Endothelial cell of umbilical vein (primary cell): Measurements from ENCODE around the gene CCDC184. TPM values are rescaled to one million over a fixed set of nuclear protein-coding genes. Genes with fewer than 3 reads are reported as not detected.
"Not testable (repeated sequence)": the region's sequence is repeated elsewhere in the genome, so short reads cannot be mapped to it uniquely, and the experiment has no call there.

Experiments used
- BruUV-seq: library from RNA; stranded (reverse); fragments of 400-500 nt; replicated peaks from 2 replicates; lab custom pipeline; 2021; lab: Mats Ljungman, UMichigan
- CTCF ChIA-PET: fragments of 300-600, 350-600 bp; sonication (Branson Sonifier 250); formaldehyde crosslinking; loops from one replicate; lab custom pipeline; 2021; ENCODE audit warnings: antibody characterized with exemption, inconsistent platforms; lab: Charles Lee
- POLR2A ChIA-PET: fragments of 300-600, 350-600 bp; sonication (Branson Sonifier 250); formaldehyde crosslinking; loops from one replicate; lab custom pipeline; 2021; ENCODE audit warnings: antibody characterized with exemption, inconsistent platforms; lab: Charles Lee
- DNase-seq: peaks from one replicate; pipeline ENCODE4 v3.0.0-alpha.2; 2011; ENCODE audit warnings: low read depth, low spot score
- FAIRE-seq: peaks from 2 replicates; lab custom pipeline; 2011; peaks lifted over from hg19 to GRCh38; lab: Jason Lieb, UNC
- H2AFZ ChIP-seq: 2 replicates; pipeline ENCODE4 v1.6.0; 2012; ENCODE audit warnings: low read depth, low read length, control low read depth, inconsistent platforms
- H3K27ac ChIP-seq: 2 replicates; pipeline ENCODE4 v1.5.1; 2011; ENCODE audit warnings: low read depth, mild to moderate bottlenecking, control low read depth, low read length, moderate library complexity; ENCODE audit not compliant: insufficient read depth
- H3K27me3 ChIP-seq, 2 experiments: 2 replicates each; pipeline versions ENCODE4 v1.6.0 to v1.6.1; 2011; ENCODE audit warnings: low read length in 2 of 2, mixed read lengths in 1 of 2; ENCODE audit not compliant: control insufficient read depth in 2 of 2, insufficient read depth in 2 of 2
- H3K36me3 ChIP-seq, 2 experiments: 2 replicates in 1 of 2; 3 replicates in 1 of 2; pipeline ENCODE4 v1.5.1; 2011; ENCODE audit warnings: low read length in 2 of 2, mild to moderate bottlenecking in 1 of 2, moderate library complexity in 1 of 2; ENCODE audit not compliant: control insufficient read depth in 2 of 2, insufficient read depth in 2 of 2; ENCODE audit errors: extremely low read depth in 1 of 2
- H3K4me1 ChIP-seq: 3 replicates; pipeline ENCODE4 v1.5.1; 2011; ENCODE audit warnings: mild to moderate bottlenecking, low read length; ENCODE audit not compliant: control insufficient read depth, insufficient read depth; ENCODE audit errors: extremely low read depth
- H3K4me2 ChIP-seq: 2 replicates; pipeline ENCODE4 v1.6.1; 2011; ENCODE audit warnings: low read length, control low read depth, mixed read lengths; ENCODE audit not compliant: insufficient read depth
- H3K4me3 ChIP-seq, 3 experiments: fragments of 200-600 bp in 1 of 3; sonication (generic), shearing (Covaris generic) in 1 of 3; replicated peaks in 1 of 3; 2 replicates each; pipeline ENCODE4 v1.5.1; 2011 to 2016; ENCODE audit warnings: control low read depth in 3 of 3, low read length in 3 of 3, mild to moderate bottlenecking in 2 of 3, inconsistent platforms in 1 of 3, low read depth in 1 of 3, moderate library complexity in 1 of 3; ENCODE audit not compliant: insufficient read depth in 1 of 3
- H3K79me2 ChIP-seq: 2 replicates; pipeline ENCODE4 v1.6.0; 2012; ENCODE audit warnings: low read length, inconsistent platforms; ENCODE audit not compliant: control insufficient read depth, insufficient read depth
- H3K9ac ChIP-seq: replicated peaks from 2 replicates; pipeline ENCODE3; 2011; ENCODE audit warnings: low read length, control low read depth; ENCODE audit not compliant: insufficient read depth; ENCODE audit errors: extremely low read depth
- H3K9me1 ChIP-seq: replicated peaks from 3 replicates; pipeline ENCODE4 v1.6.0; 2011; ENCODE audit warnings: mild to moderate bottlenecking, low read length; ENCODE audit not compliant: control insufficient read depth, insufficient read depth; ENCODE audit errors: extremely low read depth
- H3K9me3 ChIP-seq: replicated peaks from 2 replicates; pipeline ENCODE4 v1.5.1; 2012; ENCODE audit warnings: low read length, inconsistent platforms; ENCODE audit not compliant: control insufficient read depth, insufficient read depth
- H4K20me1 ChIP-seq: replicated peaks from 2 replicates; pipeline ENCODE3; 2011; ENCODE audit warnings: mild to moderate bottlenecking, low read length; ENCODE audit not compliant: control insufficient read depth, insufficient read depth; ENCODE audit errors: extremely low read depth
- CTCF ChIP-seq, 2 donors: IDR thresholded peaks; 1 replicate in 1 of 2; 2 replicates in 1 of 2; pipeline ENCODE4 v1.5.1; 2011; ENCODE audit warnings: low read length in 2 of 2, mild to moderate bottlenecking in 2 of 2, moderate library complexity in 2 of 2, control low read depth in 1 of 2, inconsistent platforms in 1 of 2, low read depth in 1 of 2; ENCODE audit not compliant: insufficient read depth in 1 of 2; ENCODE audit errors: extremely low read depth in 1 of 2
- EZH2 ChIP-seq: IDR thresholded peaks from 2 replicates; pipeline ENCODE4 v1.6.1; 2012; ENCODE audit warnings: borderline replicate concordance, low read depth, mild to moderate bottlenecking, moderate library complexity, low read length, inconsistent platforms; ENCODE audit not compliant: severe bottlenecking
- FOS ChIP-seq: IDR thresholded peaks from 2 replicates; pipeline ENCODE4 v1.6.1; 2011; ENCODE audit warnings: mild to moderate bottlenecking, low read length, moderate library complexity, borderline replicate concordance; ENCODE audit not compliant: insufficient read depth
- GATA2 ChIP-seq: IDR thresholded peaks from 2 replicates; pipeline ENCODE4 v1.7.0; 2011; ENCODE audit warnings: low read depth, mild to moderate bottlenecking, moderate library complexity, mixed read lengths, low read length; ENCODE audit not compliant: insufficient read length, insufficient read depth
- JUN ChIP-seq: IDR thresholded peaks from 2 replicates; pipeline ENCODE4 v1.6.1; 2011; ENCODE audit warnings: borderline replicate concordance, low read depth; ENCODE audit not compliant: insufficient read length, insufficient read depth
- MAX ChIP-seq: IDR thresholded peaks from 2 replicates; pipeline ENCODE4 v1.6.1; 2011; ENCODE audit not compliant: insufficient read depth, insufficient read length
- MYC ChIP-seq: IDR thresholded peaks from one replicate; pipeline ENCODE4 v1.6.1; 2011; ENCODE audit warnings: mild to moderate bottlenecking, low read depth, low read length
- POLR2A ChIP-seq: IDR thresholded peaks from 2 replicates; pipeline ENCODE4 v1.6.1; 2012; ENCODE audit warnings: low read depth, mild to moderate bottlenecking, control low read depth, low read length
- POLR2AphosphoS5 ChIP-seq: IDR thresholded peaks from 2 replicates; pipeline ENCODE4 v1.6.1; 2012; ENCODE audit warnings: low read depth, mild to moderate bottlenecking, control low read depth, low read length, moderate library complexity; ENCODE audit not compliant: insufficient read depth
- dilution Hi-C: fragments of 300-500 bp; cut with MboI; formaldehyde crosslinking; loops from one replicate; pipeline ENCODE4 v1.15.0; 2019; ENCODE audit warnings: low sequenced_read_pairs; ENCODE audit not compliant: extremely low pct_ligation_motif_present
- intact Hi-C: fragments of 100-400 bp; cut with micrococcal nuclease; formaldehyde crosslinking; loops from one replicate; pipeline ENCODE4 v1.10.0; 2022
- polyA plus RNA-seq, 4 experiments: library from polyadenylated mRNA; depleted of rRNA in 3 of 4; stranded (reverse) in 3 of 4; unstranded in 1 of 4; fragments of >200 nt; gene quantifications; 2 replicates each; pipeline versions ENCODE4 v1.2.1 to v1.2.3, GENCODE V29; 2011 to 2012; ENCODE audit warnings: missing spikeins in 1 of 4
- total RNA-seq: library from RNA; stranded (reverse); gene quantifications from 2 replicates; pipeline ENCODE4 v1.2.3, GENCODE V29; 2021

CCDC184 gene
- total and polyA plus RNA-seq, 2 donors (not counting 3 experiments of a cell fraction or from before 2014, with no cell fraction given) = 0.18 to 0.39 TPM

GRCh38 chr12:48151103-48151771 lies 32.2 kb upstream of the CCDC184 start:
- Histone ChIP-seq H3K9me1 (no peaks in the 10 kb centered on the region), H3K79me2 (peaks cover 4% of the 10 kb centered on the region), H3K4me3 (no peak overlapping the region), H2AFZ (no peak overlapping the region), H3K9me3 (no peaks in the 10 kb centered on the region), H3K36me3 (peaks cover 7 to 13% of the 10 kb centered on the region in 2 experiments), H3K4me1 (no peaks in the 10 kb centered on the region), H3K27ac (no peak overlapping the region), H3K9ac (no peak overlapping the region), H4K20me1 (peaks cover 2% of the 10 kb centered on the region), H3K27me3 (no peaks in the 10 kb centered on the region), H3K4me2 (no peak overlapping the region)
- BruUV-seq = no TSS peak
- intact Hi-C loops = loop anchor here (10.0 kb wide), 1 partner anchor 436 kb away; no protein-coding TSS in a partner anchor
- CTCF ChIA-PET = no interaction called here
- DNase-seq (no peak), FAIRE-seq (no peak)
- TF ChIP-seq GATA2 (no peak), POLR2A (no peak), JUN (no peak), MAX (no peak), MYC (no peak), EZH2 (no peak), FOS (no peak), CTCF (IDR thresholded peaks at IDR 0.05; ENCODE audit: extremely low read depth in 1 of 2, insufficient read depth in 1 of 2, low read depth in 1 of 2, low read length in 2 of 2) (no peak), POLR2AphosphoS5 (no peak)
- POLR2A ChIA-PET = no interaction called here
- dilution Hi-C loops = no loop called here

- BruUV-seq, POLR2A ChIA-PET: not testable (repeated sequence)
Measured at GRCh38 chr12:48155786-48156185, 27.7 kb upstream of the CCDC184 start.

More at GRCh38 chr12:48155786-48156185, 27.7 kb upstream of the CCDC184 start:
- H3K9ac ChIP-seq, H3K27ac ChIP-seq, H3K79me2 ChIP-seq, H3K4me1 ChIP-seq, H3K4me2 ChIP-seq, H4K20me1 ChIP-seq, DNase-seq, H3K36me3 ChIP-seq, H3K9me1 ChIP-seq, H3K4me3 ChIP-seq, dilution Hi-C loops, H3K9me3 ChIP-seq, H3K27me3 ChIP-seq, H2AFZ ChIP-seq, FAIRE-seq: not testable (repeated sequence)
- intact Hi-C loops = loop anchor here (2.0 to 10.0 kb wide), 2 partner anchors 71 to 441 kb away; no protein-coding TSS in a partner anchor
- CTCF ChIA-PET = interaction anchor here (1.6 to 1.9 kb wide), 2 partner anchors 8 to 12 kb away, joined by 4 to 7 read pairs; no protein-coding TSS in a partner anchor
